ENCODE measurements around the gene SHANK1. TPM values are rescaled to one million over a fixed set of nuclear protein-coding genes. Genes with fewer than 3 reads are reported as not detected.
"Not testable (repeated sequence)": the region's sequence is repeated elsewhere in the genome, so short reads cannot be mapped to it uniquely, and the experiment has no call there.

SHANK1 gene
- total RNA-seq = under 1 TPM; 0.05 to 0.75 (median 0.20) TPM
- total RNA-seq (2013) = 0.05 TPM

- no peak for DNase-seq
- Histone ChIP-seq H3K4me1 (ENCODE audit: control insufficient read depth, insufficient read depth, low read length) (peaks cover 30% of the 10 kb centered on the region), H3K36me3 (ENCODE audit: control insufficient read depth, insufficient read depth, low read length) (no peaks in the 10 kb centered on the region), H3K9me3 (ENCODE audit: control insufficient read depth, insufficient read depth, low read length) (no peaks in the 10 kb centered on the region), H3K27ac (ENCODE audit: low read length) (no peak within 1 kb of the TSS), H3K27me3 (ENCODE audit: control insufficient read depth, insufficient read depth, low read length) (peaks cover 21% of the 10 kb centered on the region), H3K4me3 (ENCODE audit: low read length) (no peak within 1 kb of the TSS)
- peak within 1 kb of the TSS; percentile 63 for H3K4me3 Mint-ChIP-seq
- H3K27ac Mint-ChIP-seq = peak within 1 kb of the TSS in 1 of 2 donors; percentile 63
- H3K36me3 Mint-ChIP-seq = no peaks in the 10 kb centered on the region
- no peak for ATAC-seq
- under 1% methylated on average over 35 of the region's 47 CpGs for WGBS (ENCODE audit: insufficient coverage)
- H3K9me3 Mint-ChIP-seq = no peaks in the 10 kb centered on the region
- no peak for TF ChIP-seq CTCF (IDR thresholded peaks at IDR 0.05)
- intact Hi-C loops (cut with micrococcal nuclease) = no loop called here
- peaks cover 29 to 41% of the 10 kb centered on the region in 2 donors for H3K27me3 Mint-ChIP-seq (ENCODE audit: low read depth in 2 of 2)
- H3K4me1 Mint-ChIP-seq = peaks cover 0 to 35% of the 10 kb centered on the region in 2 donors
Measured at GRCh38 chr19:50719566-50719965, at the start of gene SHANK1. Gene SHANK1, minus strand, starts transcription at chr19:50719802. Its CDS starts 2,883 bp downstream, at chr19:50716919.

- H3K4me1 Mint-ChIP-seq = no peaks in the 10 kb centered on the region
Measured at GRCh38 chr19:50768277-50768676, 48.7 kb upstream of the SHANK1 start.

GRCh38 chr19:50767263-50767662, 47.7 kb upstream of the SHANK1 start:
- H3K4me1 ChIP-seq (ENCODE audit: control insufficient read depth, insufficient read depth, low read length); H3K36me3 Mint-ChIP-seq; H3K9me3 ChIP-seq (ENCODE audit: control insufficient read depth, insufficient read depth, low read length); H3K4me1 Mint-ChIP-seq; H3K27ac Mint-ChIP-seq; intact Hi-C loops (cut with micrococcal nuclease); H3K27ac ChIP-seq (ENCODE audit: low read length); H3K27me3 ChIP-seq (ENCODE audit: control insufficient read depth, insufficient read depth, low read length); H3K36me3 ChIP-seq (ENCODE audit: control insufficient read depth, insufficient read depth, low read length); H3K4me3 ChIP-seq (ENCODE audit: low read length); H3K27me3 Mint-ChIP-seq (ENCODE audit: low read depth in 2 of 2); DNase-seq; ATAC-seq; H3K9me3 Mint-ChIP-seq; H3K4me3 Mint-ChIP-seq: not testable (repeated sequence)
- 77% methylated on average over 5 of the region's 5 CpGs for WGBS (ENCODE audit: insufficient coverage)

More at GRCh38 chr19:50768277-50768676, 48.7 kb upstream of the SHANK1 start:
- H3K4me3 ChIP-seq (ENCODE audit: low read length) = no peak overlapping the region
- no peak for TF ChIP-seq CTCF (IDR thresholded peaks at IDR 0.05)
- Mint-ChIP-seq H3K27me3 (ENCODE audit: low read depth in 2 of 2) (peaks cover 7 to 9% of the 10 kb centered on the region in 2 donors), H3K27ac (no peak overlapping the region), H3K36me3 (no peaks in the 10 kb centered on the region), H3K4me3 (no peak overlapping the region), H3K9me3 (no peaks in the 10 kb centered on the region)
- no peaks in the 10 kb centered on the region for H3K27me3 ChIP-seq (ENCODE audit: control insufficient read depth, insufficient read depth, low read length)
- intact Hi-C loops (cut with micrococcal nuclease) = no loop called here
- no peak overlapping the region for H3K27ac ChIP-seq (ENCODE audit: low read length)
- WGBS (ENCODE audit: insufficient coverage) = 33% methylated on average over 5 of the region's 5 CpGs
- no peaks in the 10 kb centered on the region for H3K36me3 ChIP-seq (ENCODE audit: control insufficient read depth, insufficient read depth, low read length)
- no peaks in the 10 kb centered on the region for H3K9me3 ChIP-seq (ENCODE audit: control insufficient read depth, insufficient read depth, low read length)
- H3K4me1 ChIP-seq (ENCODE audit: control insufficient read depth, insufficient read depth, low read length) = no peaks in the 10 kb centered on the region
- ATAC-seq (no peak), DNase-seq (no peak)

GRCh38 chr19:50766746-50767145, 47.1 kb upstream of the SHANK1 start:
- ATAC-seq; H3K4me3 ChIP-seq (ENCODE audit: low read length); H3K4me3 Mint-ChIP-seq; H3K4me1 ChIP-seq (ENCODE audit: control insufficient read depth, insufficient read depth, low read length); H3K27ac Mint-ChIP-seq; H3K36me3 Mint-ChIP-seq; H3K27ac ChIP-seq (ENCODE audit: low read length); intact Hi-C loops (cut with micrococcal nuclease); H3K27me3 Mint-ChIP-seq (ENCODE audit: low read depth in 2 of 2); H3K36me3 ChIP-seq (ENCODE audit: control insufficient read depth, insufficient read depth, low read length); H3K9me3 Mint-ChIP-seq; H3K4me1 Mint-ChIP-seq; H3K27me3 ChIP-seq (ENCODE audit: control insufficient read depth, insufficient read depth, low read length); H3K9me3 ChIP-seq (ENCODE audit: control insufficient read depth, insufficient read depth, low read length); DNase-seq: not testable (repeated sequence)
- 87% methylated on average over 10 of the region's 12 CpGs for WGBS (ENCODE audit: insufficient coverage)
